GM19238 (cell line): ENCODE results near the gene COQ2.
"Not testable (repeated sequence)": the region's sequence is repeated elsewhere in the genome, so short reads cannot be mapped to it uniquely, and the experiment has no call there.

Source experiments
- DNase-seq: peaks from one replicate; pipeline ENCODE4 v3.0.0; 2011; ENCODE audit warnings: low spot score; ENCODE audit not compliant: insufficient read length

The COQ2 gene

GRCh38 chr4:83250687-83251446, 33.7 kb downstream of the COQ2 start:
- no peak for DNase-seq

GRCh38 chr4:83248486-83248885, 36.1 kb downstream of the COQ2 start:
- no peak for DNase-seq

GRCh38 chr4:83247415-83248357, 36.9 kb downstream of the COQ2 start:
- no peak for DNase-seq

GRCh38 chr4:83241132-83241531, 43.5 kb downstream of the COQ2 start:
- DNase-seq = no peak

GRCh38 chr4:83240379-83240875, 44.2 kb downstream of the COQ2 start:
- peak; percentile 55 for DNase-seq

GRCh38 chr4:83238393-83239248, 46.0 kb downstream of the COQ2 start:
- no peak for DNase-seq

- no peak for DNase-seq
Observed at GRCh38 chr4:83237591-83237990, 47.0 kb downstream of the COQ2 start.

- not testable (repeated sequence) for DNase-seq
Observed at GRCh38 chr4:83235645-83236133, 48.9 kb downstream of the COQ2 start.

GRCh38 chr4:83234902-83235644, 49.5 kb downstream of the COQ2 start:
- no peak for DNase-seq

GRCh38 chr4:83234387-83234786, 50.2 kb downstream of the COQ2 start:
- DNase-seq = not testable (repeated sequence)

GRCh38 chr4:83232082-83232481, 52.5 kb downstream of the COQ2 start:
- DNase-seq = no peak

- no peak for DNase-seq
Observed at GRCh38 chr4:83231620-83232076, 53.0 kb downstream of the COQ2 start.

GRCh38 chr4:83230928-83231327, 53.7 kb downstream of the COQ2 start:
- DNase-seq = no peak

GRCh38 chr4:83229791-83230190, 54.8 kb downstream of the COQ2 start:
- DNase-seq = no peak

GRCh38 chr4:83228231-83228630, 56.4 kb downstream of the COQ2 start:
- DNase-seq = no peak

GRCh38 chr4:83224502-83225197, 59.9 kb downstream of the COQ2 start:
- no peak for DNase-seq

- no peak for DNase-seq
Observed at GRCh38 chr4:83223781-83224180, 60.8 kb downstream of the COQ2 start.

- no peak for DNase-seq
Observed at GRCh38 chr4:83221897-83222441, 62.6 kb downstream of the COQ2 start.
